Measurements from ENCODE around the gene DNAH17.

DNA sequence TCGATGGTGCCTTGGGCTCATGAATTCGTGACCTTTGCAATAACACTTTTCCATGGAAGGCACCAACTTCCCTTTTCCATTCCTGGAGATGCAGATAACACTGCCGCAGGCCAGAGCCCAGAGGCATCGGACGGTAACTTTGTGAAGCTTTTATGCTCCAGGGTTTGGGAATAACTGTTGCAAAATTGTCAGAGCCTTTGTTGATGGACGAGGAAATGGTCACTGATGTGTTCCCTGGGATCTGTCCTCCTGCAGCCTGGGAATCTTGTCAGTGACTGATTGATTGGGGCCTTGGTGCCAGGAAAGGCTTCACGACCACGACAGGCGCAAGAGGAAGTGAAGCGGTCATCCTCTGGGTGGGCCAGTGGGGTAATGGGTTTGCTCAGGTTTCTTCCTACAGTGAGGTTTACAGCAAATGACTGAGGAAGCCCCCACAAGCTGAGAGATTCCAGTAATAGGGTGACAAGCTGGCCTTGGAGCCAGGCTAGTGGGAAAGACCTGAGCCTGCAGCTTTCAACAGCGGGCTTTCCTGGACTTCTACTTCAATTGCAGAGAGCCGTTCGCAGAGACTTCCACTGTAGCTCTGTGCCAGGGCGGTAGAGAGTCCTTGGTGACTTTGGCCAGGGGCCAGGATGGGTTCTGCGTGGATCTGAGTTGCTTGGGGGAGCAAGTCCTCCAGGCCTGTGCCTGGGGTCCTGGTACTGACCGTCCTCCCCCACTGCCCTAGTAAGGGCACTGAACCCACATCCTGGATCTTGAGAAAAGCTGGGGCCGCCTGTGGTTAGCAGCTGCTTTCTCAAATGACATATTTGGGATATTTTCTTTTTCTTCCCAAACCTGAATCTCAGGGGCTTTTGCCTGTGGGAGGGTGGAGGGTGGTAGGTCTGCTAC lies 161.1 kb downstream of the DNAH17 start:
- TF ChIP-seq, protein P1, sequence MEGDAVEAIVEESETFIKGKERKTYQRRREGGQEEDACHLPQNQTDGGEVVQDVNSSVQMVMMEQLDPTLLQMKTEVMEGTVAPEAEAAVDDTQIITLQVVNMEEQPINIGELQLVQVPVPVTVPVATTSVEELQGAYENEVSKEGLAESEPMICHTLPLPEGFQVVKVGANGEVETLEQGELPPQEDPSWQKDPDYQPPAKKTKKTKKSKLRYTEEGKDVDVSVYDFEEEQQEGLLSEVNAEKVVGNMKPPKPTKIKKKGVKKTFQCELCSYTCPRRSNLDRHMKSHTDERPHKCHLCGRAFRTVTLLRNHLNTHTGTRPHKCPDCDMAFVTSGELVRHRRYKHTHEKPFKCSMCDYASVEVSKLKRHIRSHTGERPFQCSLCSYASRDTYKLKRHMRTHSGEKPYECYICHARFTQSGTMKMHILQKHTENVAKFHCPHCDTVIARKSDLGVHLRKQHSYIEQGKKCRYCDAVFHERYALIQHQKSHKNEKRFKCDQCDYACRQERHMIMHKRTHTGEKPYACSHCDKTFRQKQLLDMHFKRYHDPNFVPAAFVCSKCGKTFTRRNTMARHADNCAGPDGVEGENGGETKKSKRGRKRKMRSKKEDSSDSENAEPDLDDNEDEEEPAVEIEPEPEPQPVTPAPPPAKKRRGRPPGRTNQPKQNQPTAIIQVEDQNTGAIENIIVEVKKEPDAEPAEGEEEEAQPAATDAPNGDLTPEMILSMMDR (IDR thresholded peaks at IDR 0.05), result no peak
- TF ChIP-seq EZH2 (IDR thresholded peaks at IDR 0.05) (no peak), EZH2phosphoT487 (IDR thresholded peaks at IDR 0.05) (no peak)
